HL-60 (cell line): ENCODE results near the gene SPSB2.

Experiments
- CTCF ChIP-seq: IDR thresholded peaks from one replicate; pipeline ENCODE4 v1.5.1; 2011; ENCODE audit warnings: low read length, control low read depth, inconsistent platforms; ENCODE audit not compliant: insufficient read depth
- POLR2AphosphoS5 ChIP-seq: IDR thresholded peaks from 2 replicates; pipeline ENCODE4 v1.6.1; 2012; ENCODE audit warnings: low read depth
- REST ChIP-seq: IDR thresholded peaks from 2 replicates; pipeline ENCODE4 v1.6.1; 2012; ENCODE audit warnings: low read depth; ENCODE audit not compliant: insufficient replicate concordance
- SPI1 ChIP-seq: IDR thresholded peaks from 2 replicates; pipeline ENCODE4 v1.6.1; 2012; ENCODE audit warnings: low read depth, mild to moderate bottlenecking, borderline replicate concordance

- TF ChIP-seq CTCF (no peak), POLR2AphosphoS5 (no peak; the same call in 1 of the 2 replicates), SPI1 (no peak), REST (no peak)
These were observed 29.8 kb downstream of the SPSB2 start for GRCh38 chr12:6843118-6843902.
